Activated naive CD8-positive, alpha-beta T cell treated with anti-CD3 and anti-CD28 coated beads, Interleukin-2, amount 50 U/mL, for 24 hours (primary cell): ENCODE data around the gene SMIM28.

Source experiments
- ATAC-seq: fragments of 150-1000 bp; cut with Tn5 transposase; one replicate; pipeline ENCODE4 v1.10.0; 2021
- DNase-seq: peaks from one replicate; pipeline ENCODE4 v3.0.0; 2021
- H3K27ac Mint-ChIP-seq: one replicate; pipeline ENCODE4 v1.8.0; 2021; ENCODE audit warnings: mild to moderate bottlenecking, mixed read lengths
- H3K27me3 Mint-ChIP-seq: one replicate; pipeline ENCODE4 v1.8.0; 2021; ENCODE audit warnings: mixed read lengths
- H3K36me3 Mint-ChIP-seq: one replicate; pipeline ENCODE4 v1.8.0; 2021; ENCODE audit warnings: low read depth, mixed read lengths
- H3K4me1 Mint-ChIP-seq: one replicate; pipeline ENCODE4 v1.8.0; 2021; ENCODE audit warnings: mixed read lengths
- H3K4me3 Mint-ChIP-seq: one replicate; pipeline ENCODE4 v1.8.0; 2021; ENCODE audit warnings: mild to moderate bottlenecking, moderate library complexity, mixed read lengths
- H3K9me3 Mint-ChIP-seq: one replicate; pipeline ENCODE4 v1.8.0; 2021; ENCODE audit warnings: mixed read lengths

Gene SMIM28

GRCh38 chr6:138426500-138427123 lies 48.9 kb downstream of the SMIM28 start:
- Mint-ChIP-seq H3K4me3 (no peak overlapping the region), H3K27ac (no peak overlapping the region), H3K9me3 (no peaks in the 10 kb centered on the region), H3K4me1 (peaks cover 5% of the 10 kb centered on the region), H3K27me3 (peaks cover 2% of the 10 kb centered on the region), H3K36me3 (no peaks in the 10 kb centered on the region)
- ATAC-seq: no peak
- no peak for DNase-seq

- Mint-ChIP-seq H3K36me3 (no peaks in the 10 kb centered on the region), H3K27me3 (peaks cover 2% of the 10 kb centered on the region), H3K4me1 (peaks cover 5% of the 10 kb centered on the region), H3K9me3 (no peaks in the 10 kb centered on the region), H3K27ac (no peak overlapping the region), H3K4me3 (no peak overlapping the region)
- ATAC-seq (no peak), DNase-seq (no peak)
Observed at GRCh38 chr6:138427701-138428100, 50.0 kb downstream of the SMIM28 start.

- H3K27ac Mint-ChIP-seq: no peak overlapping the region
Observed at GRCh38 chr6:138428944-138429598, 51.4 kb downstream of the SMIM28 start.

GRCh38 chr6:138429761-138430160 lies 52.1 kb downstream of the SMIM28 start:
- DNase-seq (no peak), ATAC-seq (no peak)
- no peaks in the 10 kb centered on the region for H3K4me1 Mint-ChIP-seq
- peaks cover 2% of the 10 kb centered on the region for H3K27me3 Mint-ChIP-seq
- no peaks in the 10 kb centered on the region for H3K9me3 Mint-ChIP-seq
- H3K27ac Mint-ChIP-seq: no peak overlapping the region
- no peaks in the 10 kb centered on the region for H3K36me3 Mint-ChIP-seq
- H3K4me3 Mint-ChIP-seq: no peak overlapping the region

More at GRCh38 chr6:138428944-138429598, 51.4 kb downstream of the SMIM28 start:
- H3K9me3 Mint-ChIP-seq: no peaks in the 10 kb centered on the region
- peaks cover 2% of the 10 kb centered on the region for H3K27me3 Mint-ChIP-seq
- no peak overlapping the region for H3K4me3 Mint-ChIP-seq
- H3K36me3 Mint-ChIP-seq: no peaks in the 10 kb centered on the region
- H3K4me1 Mint-ChIP-seq: no peaks in the 10 kb centered on the region
- no peak for ATAC-seq
- DNase-seq: no peak

- Mint-ChIP-seq H3K9me3 (no peaks in the 10 kb centered on the region), H3K4me3 (no peak overlapping the region), H3K4me1 (no peaks in the 10 kb centered on the region), H3K27ac (no peak overlapping the region), H3K27me3 (no peaks in the 10 kb centered on the region), H3K36me3 (no peaks in the 10 kb centered on the region)
- no peak for DNase-seq
- no peak for ATAC-seq
Observed at GRCh38 chr6:138430361-138431145, 52.8 kb downstream of the SMIM28 start.

- Mint-ChIP-seq H3K36me3 (no peaks in the 10 kb centered on the region), H3K27ac (no peak overlapping the region), H3K4me1 (no peaks in the 10 kb centered on the region), H3K4me3 (no peak overlapping the region), H3K9me3 (no peaks in the 10 kb centered on the region), H3K27me3 (no peaks in the 10 kb centered on the region)
- ATAC-seq: no peak
- no peak for DNase-seq
Observed at GRCh38 chr6:138431256-138432062, 53.8 kb downstream of the SMIM28 start.

- no peaks in the 10 kb centered on the region for H3K9me3 Mint-ChIP-seq
- no peaks in the 10 kb centered on the region for H3K27me3 Mint-ChIP-seq
- no peaks in the 10 kb centered on the region for H3K4me1 Mint-ChIP-seq
- H3K4me3 Mint-ChIP-seq: no peak overlapping the region
- H3K27ac Mint-ChIP-seq: no peak overlapping the region
- no peak for ATAC-seq
- no peak for DNase-seq
- H3K36me3 Mint-ChIP-seq: no peaks in the 10 kb centered on the region
Observed at GRCh38 chr6:138432063-138432356, 54.3 kb downstream of the SMIM28 start.
